GM12878 (cell line): Measurements from ENCODE around the gene SSPN. TPM values are rescaled to one million over a fixed set of nuclear protein-coding genes. Genes with fewer than 3 reads are reported as not detected.

ENCODE experiments used
- ATAC-seq: fragments of 200-7000 bp; cut with Tn5 transposase; 3 replicates; pipeline ENCODE4 v1.9.1; 2020; ENCODE audit warnings: mild to moderate bottlenecking, moderate library complexity
- BruUV-seq: library from RNA; stranded (reverse); fragments of 400-500 nt; replicated peaks from 2 replicates; lab custom pipeline; 2021; lab: Mats Ljungman, UMichigan
- CTCF ChIA-PET: fragments of 300-600 bp; sonication (Branson Sonifier 250); formaldehyde crosslinking; extraction: SDS; loops from one replicate; lab custom pipeline; 2021; ENCODE audit warnings: inconsistent platforms; lab: Yijun Ruan, JAX
- POLR2A ChIA-PET: fragments of 350-600 bp; formaldehyde crosslinking; extraction: SDS; loops from one replicate; lab custom pipeline; 2021; ENCODE audit warnings: inconsistent platforms; lab: Charles Lee
- RAD21 ChIA-PET: fragments of 300-600 bp; sonication (Branson Sonifier 250); formaldehyde crosslinking; loops from one replicate; lab custom pipeline; 2023; ENCODE audit warnings: antibody characterized with exemption; ENCODE audit not compliant: unreplicated experiment; lab: Charles Lee
- SMC1A ChIA-PET: fragments of 300-600 bp; sonication (Branson Sonifier 250); formaldehyde crosslinking; loops from one replicate; lab custom pipeline; 2023; ENCODE audit not compliant: unreplicated experiment, uncharacterized antibody; lab: Charles Lee
- DNase-seq: peaks from one replicate; pipeline ENCODE4 v3.0.0-alpha.2; 2011; ENCODE audit warnings: low read depth, low spot score
- FAIRE-seq: peaks from 3 replicates; lab custom pipeline; 2011; peaks lifted over from hg19 to GRCh38; lab: Jason Lieb, UNC
- H2AFZ ChIP-seq: 2 replicates; pipeline ENCODE4 v1.6.0; 2011; ENCODE audit warnings: low read depth, low read length, control low read depth; ENCODE audit not compliant: control insufficient read depth
- H3K27ac ChIP-seq: 2 replicates; pipeline ENCODE4 v1.5.1; 2011; ENCODE audit warnings: control low read depth; ENCODE audit not compliant: control insufficient read depth, insufficient read depth
- H3K27me3 ChIP-seq, 2 experiments: replicated peaks in 1 of 2; 2 replicates each; pipeline versions ENCODE4 v1.6.0 to v1.6.1; 2011; ENCODE audit warnings: low read length in 1 of 2; ENCODE audit not compliant: control insufficient read depth in 2 of 2, insufficient read depth in 2 of 2
- H3K36me3 ChIP-seq, 2 experiments: 2 replicates each; pipeline ENCODE4 v1.5.1; 2011; ENCODE audit warnings: low read length in 1 of 2; ENCODE audit not compliant: control insufficient read depth in 2 of 2, insufficient read depth in 2 of 2
- H3K4me1 ChIP-seq: 2 replicates; pipeline ENCODE4 v1.6.1; 2011; ENCODE audit warnings: mild to moderate bottlenecking, low read length, moderate library complexity, mixed read lengths; ENCODE audit not compliant: control insufficient read depth, insufficient read depth
- H3K4me2 ChIP-seq: 2 replicates; pipeline ENCODE4 v1.6.0; 2011; ENCODE audit warnings: control low read depth; ENCODE audit not compliant: control insufficient read depth, insufficient read depth
- H3K4me3 ChIP-seq: fragments of 200-600 bp; sonication (generic); 2 replicates; pipeline ENCODE4 v1.5.1; 2016
- H3K79me2 ChIP-seq: 2 replicates; pipeline ENCODE4 v1.6.0; 2011; ENCODE audit warnings: low read length; ENCODE audit not compliant: control insufficient read depth, insufficient read depth
- H3K9ac ChIP-seq: 2 replicates; pipeline ENCODE4 v1.8.0; 2011; ENCODE audit warnings: low read length, control low read depth, mixed read lengths; ENCODE audit not compliant: control insufficient read depth, insufficient read depth
- H3K9me3 ChIP-seq: replicated peaks from 3 replicates; pipeline ENCODE4 v1.5.1; 2011; ENCODE audit warnings: mild to moderate bottlenecking, low read length; ENCODE audit not compliant: control insufficient read depth, insufficient read depth
- H4K20me1 ChIP-seq: 2 replicates; pipeline ENCODE4 v1.6.0; 2011; ENCODE audit not compliant: control insufficient read depth, insufficient read depth
- EGR1 ChIP-seq, 2 experiments: IDR thresholded peaks; 1 replicate in 1 of 2; 2 replicates in 1 of 2; pipeline ENCODE4 v1.6.1; 2011 to 2012; ENCODE audit warnings: low read depth in 2 of 2, low read length in 2 of 2, borderline replicate concordance in 1 of 2, mild to moderate bottlenecking in 1 of 2, moderate library complexity in 1 of 2
- GATAD2B ChIP-seq: fragments of 450-650 bp; conservative IDR thresholded peaks from 2 replicates; pipeline ENCODE4 v1.6.1; 2017; ENCODE audit warnings: low read depth, mild to moderate bottlenecking, moderate library complexity
- HDGF ChIP-seq: fragments of 450-650 bp; IDR thresholded peaks from 2 replicates; pipeline ENCODE4 v1.6.1; 2016; ENCODE audit warnings: antibody characterized with exemption
- MEF2B ChIP-seq: fragments of 450-650 bp; IDR thresholded peaks from 2 replicates; pipeline ENCODE4 v1.6.1; 2018; ENCODE audit warnings: mild to moderate bottlenecking, moderate library complexity; ENCODE audit not compliant: partially characterized antibody, poor library complexity, severe bottlenecking
- NBN ChIP-seq: fragments of 450-650 bp; IDR thresholded peaks from 2 replicates; pipeline ENCODE4 v1.6.1; 2016
- NFXL1 ChIP-seq: fragments of 450-650 bp; IDR thresholded peaks from 2 replicates; pipeline ENCODE4 v1.6.1; 2017; ENCODE audit warnings: antibody characterized with exemption, mild to moderate bottlenecking, borderline replicate concordance
- NFYA ChIP-seq: IDR thresholded peaks from 2 replicates; pipeline ENCODE4 v1.6.1; 2011; ENCODE audit warnings: low read depth, mild to moderate bottlenecking, low read length, improper control_type of control experiment, borderline replicate concordance
- RELA ChIP-seq: fragments of 450-650 bp; IDR thresholded peaks from 2 replicates; pipeline ENCODE4 v1.8.0; 2014; ENCODE audit warnings: borderline replicate concordance; ENCODE audit not compliant: partially characterized antibody
- SMAD1 ChIP-seq: fragments of 450-650 bp; IDR thresholded peaks from 2 replicates; pipeline ENCODE4 v1.6.1; 2018; ENCODE audit warnings: mild to moderate bottlenecking, low read depth; ENCODE audit not compliant: partially characterized antibody
- SMARCA5 ChIP-seq: fragments of 450-650 bp; IDR thresholded peaks from 2 replicates; pipeline ENCODE4 v1.6.1; 2017; ENCODE audit warnings: mild to moderate bottlenecking
- SUPT20H ChIP-seq: IDR thresholded peaks from 2 replicates; pipeline ENCODE4 v1.6.1; 2011; ENCODE audit warnings: low read depth, mild to moderate bottlenecking, low read length, moderate library complexity, borderline replicate concordance; ENCODE audit not compliant: control insufficient read depth
- ZSCAN29 ChIP-seq: fragments of 450-650 bp; IDR thresholded peaks from 2 replicates; pipeline ENCODE4 v1.6.1; 2017; ENCODE audit warnings: mild to moderate bottlenecking, moderate library complexity
- WGBS: methylation state at CpG from one replicate; pipeline ENCODE4 v1.1.6; 2016; ENCODE audit warnings: low lambda C conversion rate; ENCODE audit not compliant: insufficient replicate concordance, insufficient coverage; ENCODE audit errors: missing lambda C conversion rate; 5-methylcytosine and 5-hydroxymethylcytosine counted together
- in situ Hi-C: fragments of 300-500 bp; cut with MboI; formaldehyde crosslinking; loops from 9 replicates; pipeline ENCODE4 v1.14.3; 2018; ENCODE audit warnings: mixed read lengths
- intact Hi-C: fragments of 100-400 bp; cut with micrococcal nuclease; formaldehyde crosslinking; loops from one replicate; pipeline ENCODE4 v1.14.2; 2022; ENCODE audit not compliant: unreplicated experiment
- polyA plus RNA-seq, 11 experiments: library from polyadenylated mRNA; depleted of rRNA in 4 of 11; unstranded in 6 of 11; stranded (reverse) in 5 of 11; fragments of >200 nt; fragmentation: Nextera tagmentation in 4 of 11; fragmentation: Illumina TruSeq in 1 of 11; extraction: Ambion mirVana in 4 of 11; extraction: Trizol in 1 of 11; gene quantifications; 1 replicate in 1 of 11; 2 replicates in 10 of 11; pipeline versions ENCODE4 v1.2.1 to v1.2.3, GENCODE V29; 2011 to 2016; ENCODE audit warnings: inconsistent platforms in 2 of 11, missing spikeins in 2 of 11, low read depth in 1 of 11
- total RNA-seq, 4 experiments: library from RNA; depleted of rRNA in 3 of 4; stranded (reverse); fragments of >200 nt in 3 of 4; fragmentation: Illumina TruSeq in 1 of 4; extraction: Trizol in 1 of 4; gene quantifications; 2 replicates each; pipeline versions ENCODE4 v1.2.1 to v1.2.3, GENCODE V29; 2013 to 2021

Gene SSPN
- total and polyA plus RNA-seq, 10 of the 15 experiments (the other 5 are each of a cell fraction or from before 2014, with no cell fraction given) = 0.04 to 0.41 (median 0.28) TPM; not detected in 5

DNA sequence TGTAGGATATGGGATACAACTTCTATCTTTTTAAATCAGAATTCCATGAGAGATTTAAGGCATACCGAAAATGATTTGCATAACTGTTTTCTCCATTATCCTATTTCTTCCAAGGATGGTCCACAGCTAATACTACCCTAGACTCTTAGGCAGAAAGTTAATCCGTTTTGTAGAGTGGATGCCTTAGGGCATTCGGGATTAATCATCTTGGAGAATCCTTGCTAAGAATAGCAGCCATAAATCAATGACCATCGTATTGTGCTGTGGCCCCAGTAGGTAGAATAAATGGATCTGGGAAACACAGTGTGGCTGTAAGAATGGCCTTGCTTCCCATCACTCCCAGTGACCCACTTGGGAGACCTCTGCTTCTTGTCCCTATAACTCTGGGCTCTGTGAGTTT lies 99.6 kb downstream of the SSPN start:
- intact Hi-C loops = no loop called here
- TF ChIP-seq EGR1 (IDR thresholded peaks at IDR 0.05; ENCODE audit: borderline replicate concordance in 1 of 2, low read depth in 2 of 2, low read length in 2 of 2) (no peak), NFXL1 (no peak), SUPT20H (no peak), HDGF (no peak), SMAD1 (no peak), NFYA (no peak), NBN (no peak), GATAD2B (no peak), ZSCAN29 (no peak), MEF2B (no peak), SMARCA5 (no peak), RELA (no peak)
- no TSS peak for BruUV-seq
- no peak overlapping the region for H3K9ac ChIP-seq
- H3K4me1 ChIP-seq = peaks cover 20% of the 10 kb centered on the region
- no peaks in the 10 kb centered on the region for H3K36me3 ChIP-seq
- no peaks in the 10 kb centered on the region for H4K20me1 ChIP-seq
- no peak overlapping the region for H3K4me3 ChIP-seq
- no peak overlapping the region for H2AFZ ChIP-seq
- H3K9me3 ChIP-seq = no peaks in the 10 kb centered on the region
- CTCF ChIA-PET = no interaction called here
- RAD21 ChIA-PET = no interaction called here
- SMC1A ChIA-PET = interaction anchor here (0.7 kb wide), 1 partner anchor 17 kb away, joined by 3 read pairs; no protein-coding TSS in a partner anchor
- FAIRE-seq (no peak), ATAC-seq (no peak), DNase-seq (no peak)
- no peaks in the 10 kb centered on the region for H3K79me2 ChIP-seq
- H3K27me3 ChIP-seq = no peaks in the 10 kb centered on the region; a peak in 1 of 4 replicates
- H3K4me2 ChIP-seq = no peak overlapping the region
- no peak overlapping the region for H3K27ac ChIP-seq
- 91% methylated on average over 4 of the region's 4 CpGs for WGBS
- POLR2A ChIA-PET = no interaction called here
- in situ Hi-C loops = no loop called here
